Activated T-helper 1 cell treated with anti-CD3 and anti-CD28 coated beads, Interleukin-12 subunit alpha, Interleukin-12 subunit beta, Interleukin-2, Interleukin-4 antibody, amounts not matched to agents 30 ng/mL and 10 ng/mL and 1 ng/mL, durations not matched to agents 14 hours and 24 hours and 36 hours (primary cell): ENCODE results near the gene ZNF423. TPM values are rescaled to one million over a fixed set of nuclear protein-coding genes. Genes with fewer than 3 reads are reported as not detected.
"Not testable (repeated sequence)": the region's sequence is repeated elsewhere in the genome, so short reads cannot be mapped to it uniquely, and the experiment has no call there.

ENCODE experiments used
- DNase-seq: peaks from one replicate; pipeline ENCODE4 v3.0.0; 2021; ENCODE audit warnings: low spot score
- H3K27ac Mint-ChIP-seq: one replicate; pipeline ENCODE4 v1.8.0; 2021; ENCODE audit warnings: mild to moderate bottlenecking, mixed read lengths
- H3K27me3 Mint-ChIP-seq: one replicate; pipeline ENCODE4 v1.8.0; 2022; ENCODE audit warnings: mild to moderate bottlenecking, moderate library complexity, mixed read lengths; ENCODE audit not compliant: insufficient read depth
- H3K36me3 Mint-ChIP-seq: one replicate; pipeline ENCODE4 v1.8.0; 2021; ENCODE audit warnings: low read depth, mixed read lengths
- H3K4me1 Mint-ChIP-seq: one replicate; pipeline ENCODE4 v1.8.0; 2021; ENCODE audit warnings: low read depth, mixed read lengths
- H3K4me3 Mint-ChIP-seq: one replicate; pipeline ENCODE4 v1.8.0; 2021; ENCODE audit warnings: mild to moderate bottlenecking, moderate library complexity, mixed read lengths
- H3K9me3 Mint-ChIP-seq: one replicate; pipeline ENCODE4 v1.8.0; 2021; ENCODE audit warnings: mixed read lengths
- intact Hi-C: fragments of 100-400 bp; cut with micrococcal nuclease; formaldehyde crosslinking; loops from one replicate; pipeline ENCODE4 v1.15.1; 2024
- total RNA-seq: library from RNA; stranded (reverse); gene quantifications from 2 replicates; pipeline ENCODE4 v1.2.3, GENCODE V29; 2022

ZNF423 gene
- total RNA-seq, 1 donor from 2014 or later = not detected

GRCh38 chr16:49578435-49579024 lies 277.4 kb downstream of the ZNF423 start:
- Mint-ChIP-seq H3K36me3 (no peaks in the 10 kb centered on the region), H3K4me1 (no peaks in the 10 kb centered on the region), H3K27ac (no peak overlapping the region), H3K9me3 (no peaks in the 10 kb centered on the region), H3K27me3 (no peaks in the 10 kb centered on the region), H3K4me3 (no peak overlapping the region)
- DNase-seq = no peak
- intact Hi-C loops = no loop called here

DNA sequence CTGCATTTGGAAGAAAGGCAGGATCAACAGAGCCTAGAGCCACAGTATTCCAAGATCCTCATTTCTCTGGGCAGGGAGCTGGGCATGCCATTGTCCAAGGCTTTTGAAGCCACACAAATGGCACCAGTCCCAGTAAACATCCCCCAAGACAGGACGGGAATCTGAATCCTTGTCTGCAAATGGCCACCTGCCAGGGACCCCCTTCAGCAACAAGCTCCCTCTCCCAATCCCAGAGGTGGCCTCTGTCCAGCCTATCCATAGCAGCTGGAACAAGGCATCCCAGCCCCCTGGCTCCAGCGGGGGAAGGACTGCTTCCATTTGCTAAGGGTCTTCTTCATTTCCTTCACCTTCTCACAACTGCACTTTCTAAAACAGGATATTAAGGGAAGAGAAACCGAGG lies 277.9 kb downstream of the ZNF423 start:
- H3K27ac Mint-ChIP-seq = no peak overlapping the region

GRCh38 chr16:49576941-49577340 lies 279.0 kb downstream of the ZNF423 start:
- no peak overlapping the region for H3K4me3 Mint-ChIP-seq
- no peaks in the 10 kb centered on the region for H3K9me3 Mint-ChIP-seq
- intact Hi-C loops = no loop called here
- no peaks in the 10 kb centered on the region for H3K4me1 Mint-ChIP-seq
- no peak for DNase-seq
- H3K27me3 Mint-ChIP-seq = no peaks in the 10 kb centered on the region
- H3K27ac Mint-ChIP-seq = no peak overlapping the region
- H3K36me3 Mint-ChIP-seq = no peaks in the 10 kb centered on the region

More for the DNA sequence above, 277.9 kb downstream of the ZNF423 start:
- Mint-ChIP-seq H3K4me3 (no peak overlapping the region), H3K4me1 (no peaks in the 10 kb centered on the region), H3K9me3 (no peaks in the 10 kb centered on the region), H3K36me3 (no peaks in the 10 kb centered on the region), H3K27me3 (no peaks in the 10 kb centered on the region)
- DNase-seq = no peak
- intact Hi-C loops = no loop called here

- no peak overlapping the region for H3K27ac Mint-ChIP-seq
- no peak for DNase-seq
- intact Hi-C loops = no loop called here
- H3K36me3 Mint-ChIP-seq = no peaks in the 10 kb centered on the region
- H3K4me3 Mint-ChIP-seq = no peak overlapping the region
- no peaks in the 10 kb centered on the region for H3K27me3 Mint-ChIP-seq
- no peaks in the 10 kb centered on the region for H3K9me3 Mint-ChIP-seq
- H3K4me1 Mint-ChIP-seq = no peaks in the 10 kb centered on the region
These were observed 279.8 kb downstream of the ZNF423 start for GRCh38 chr16:49576173-49576494.

GRCh38 chr16:49575346-49576172 lies 280.4 kb downstream of the ZNF423 start:
- Mint-ChIP-seq H3K36me3 (no peaks in the 10 kb centered on the region), H3K27me3 (no peaks in the 10 kb centered on the region), H3K27ac (no peak overlapping the region), H3K4me3 (no peak overlapping the region), H3K4me1 (no peaks in the 10 kb centered on the region), H3K9me3 (no peaks in the 10 kb centered on the region)
- intact Hi-C loops = no loop called here
- DNase-seq = no peak

DNA sequence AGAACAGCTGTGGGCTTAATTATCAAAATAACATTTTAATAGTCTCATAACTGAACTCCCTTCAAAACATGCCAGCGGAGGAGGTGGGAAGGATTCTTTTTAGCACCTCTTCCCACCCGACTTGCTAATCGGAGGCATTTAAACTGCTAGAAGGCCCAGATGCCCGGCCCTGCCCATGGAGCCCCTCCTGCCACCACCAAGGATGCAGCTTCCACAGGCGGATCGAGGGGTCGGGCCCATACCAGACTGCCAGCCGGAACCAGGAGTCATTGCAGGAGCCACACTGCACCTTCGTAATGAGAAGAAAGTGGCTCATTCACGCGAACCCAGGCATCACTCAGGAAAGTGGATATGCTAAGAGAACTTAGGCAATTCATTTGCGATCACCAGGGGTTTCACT lies 281.1 kb downstream of the ZNF423 start:
- intact Hi-C loops = no loop called here
- DNase-seq = no peak
- no peaks in the 10 kb centered on the region for H3K9me3 Mint-ChIP-seq
- H3K27ac Mint-ChIP-seq = no peak overlapping the region
- no peak overlapping the region for H3K4me3 Mint-ChIP-seq
- no peaks in the 10 kb centered on the region for H3K27me3 Mint-ChIP-seq
- H3K36me3 Mint-ChIP-seq = no peaks in the 10 kb centered on the region
- no peaks in the 10 kb centered on the region for H3K4me1 Mint-ChIP-seq

GRCh38 chr16:49567950-49568349 lies 288.0 kb downstream of the ZNF423 start:
- no peak for DNase-seq
- no peak overlapping the region for H3K27ac Mint-ChIP-seq
- no peaks in the 10 kb centered on the region for H3K4me1 Mint-ChIP-seq
- intact Hi-C loops = no loop called here
- H3K36me3 Mint-ChIP-seq = no peaks in the 10 kb centered on the region
- no peaks in the 10 kb centered on the region for H3K9me3 Mint-ChIP-seq
- H3K27me3 Mint-ChIP-seq = no peaks in the 10 kb centered on the region
- no peak overlapping the region for H3K4me3 Mint-ChIP-seq

GRCh38 chr16:49566432-49566831 lies 289.5 kb downstream of the ZNF423 start:
- Mint-ChIP-seq H3K27me3 (no peaks in the 10 kb centered on the region), H3K36me3 (no peaks in the 10 kb centered on the region), H3K9me3 (no peaks in the 10 kb centered on the region), H3K4me3 (no peak overlapping the region), H3K27ac (no peak overlapping the region), H3K4me1 (no peaks in the 10 kb centered on the region)
- no peak for DNase-seq
- intact Hi-C loops = no loop called here

DNA sequence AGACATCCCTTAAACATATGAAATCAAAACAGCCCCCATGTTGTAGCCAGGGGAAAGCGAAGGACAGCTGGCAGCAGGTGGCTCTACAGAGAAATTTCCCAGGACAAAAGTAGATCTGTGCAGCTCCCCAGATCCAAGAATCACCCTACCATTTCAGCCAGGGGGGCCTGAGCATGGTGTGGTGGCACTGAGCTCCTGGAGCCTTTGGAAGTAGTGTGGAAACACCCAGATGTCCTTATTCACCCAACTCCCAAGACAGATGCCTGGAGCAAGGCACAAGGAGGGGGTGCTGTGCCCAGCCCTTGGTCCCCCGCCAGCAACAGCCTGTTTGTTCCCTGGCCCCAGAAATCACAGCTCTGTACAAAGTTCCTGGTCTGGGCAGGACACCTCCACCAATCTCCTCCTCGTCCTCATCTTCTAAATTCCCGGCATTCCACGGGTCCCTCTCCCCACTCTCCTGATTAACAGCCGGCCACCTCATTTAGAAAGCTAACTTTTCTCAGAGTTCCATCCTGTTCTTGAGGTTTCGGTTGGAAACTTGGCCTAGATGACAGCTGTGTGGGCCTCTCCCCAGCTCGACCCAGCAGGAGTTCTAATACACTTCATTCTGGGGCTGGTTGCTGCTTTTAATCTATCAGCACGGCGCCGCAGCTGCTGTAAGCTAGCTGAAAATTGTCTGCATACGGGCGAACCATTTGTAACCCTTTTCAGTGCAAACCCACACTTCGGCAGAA lies 291.2 kb downstream of the ZNF423 start:
- no peak overlapping the region for H3K4me3 Mint-ChIP-seq
- H3K27me3 Mint-ChIP-seq = no peaks in the 10 kb centered on the region

GRCh38 chr16:49563666-49564065 lies 292.2 kb downstream of the ZNF423 start:
- Mint-ChIP-seq H3K4me3 (no peak overlapping the region), H3K4me1 (no peaks in the 10 kb centered on the region), H3K9me3 (no peaks in the 10 kb centered on the region), H3K27ac (no peak overlapping the region), H3K36me3 (no peaks in the 10 kb centered on the region), H3K27me3 (no peaks in the 10 kb centered on the region)
- DNase-seq = no peak
- intact Hi-C loops = no loop called here

More for the DNA sequence above, 291.2 kb downstream of the ZNF423 start:
- peak overlapping the region; percentile 24 for H3K27ac Mint-ChIP-seq
- no peak for DNase-seq
- intact Hi-C loops = no loop called here
- H3K9me3 Mint-ChIP-seq = no peaks in the 10 kb centered on the region
- no peaks in the 10 kb centered on the region for H3K36me3 Mint-ChIP-seq
- no peaks in the 10 kb centered on the region for H3K4me1 Mint-ChIP-seq

DNA sequence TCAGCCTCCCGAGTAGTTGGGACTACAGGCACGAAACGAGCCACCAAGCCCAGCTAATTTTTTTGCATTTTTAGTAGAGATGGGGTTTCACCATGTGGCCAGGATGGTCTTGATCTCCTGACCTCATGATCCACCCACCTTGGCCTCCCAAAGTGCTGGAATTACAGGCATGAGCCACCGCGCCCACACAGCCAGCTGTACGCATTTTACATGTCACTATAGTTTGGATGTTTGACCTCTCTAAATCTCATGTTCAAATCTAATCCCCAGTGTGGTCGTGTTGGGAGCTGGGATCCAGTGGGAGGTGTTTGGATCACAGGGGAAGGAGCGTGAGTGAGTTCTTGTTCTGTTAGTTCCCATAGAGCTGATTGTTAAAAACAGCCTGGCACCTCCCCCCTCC lies 293.0 kb downstream of the ZNF423 start:
- H3K36me3 Mint-ChIP-seq, H3K4me1 Mint-ChIP-seq, H3K27ac Mint-ChIP-seq, intact Hi-C loops, H3K27me3 Mint-ChIP-seq, DNase-seq, H3K4me3 Mint-ChIP-seq, H3K9me3 Mint-ChIP-seq: not testable (repeated sequence)

- no peaks in the 10 kb centered on the region for H3K36me3 Mint-ChIP-seq
These were observed 293.7 kb downstream of the ZNF423 start for GRCh38 chr16:49562228-49562627.

More at GRCh38 chr16:49562228-49562627, 293.7 kb downstream of the ZNF423 start:
- Mint-ChIP-seq H3K9me3 (no peaks in the 10 kb centered on the region), H3K27me3 (no peaks in the 10 kb centered on the region), H3K4me1 (no peaks in the 10 kb centered on the region), H3K4me3 (no peak overlapping the region), H3K27ac (no peak overlapping the region)
- DNase-seq = no peak
- intact Hi-C loops = no loop called here
